K562 (cell line): ENCODE results near the gene BNIPL. TPM values are rescaled to one million over a fixed set of nuclear protein-coding genes. Genes with fewer than 3 reads are reported as not detected.

Experiments
- AFF4 ChIP-seq: sonication (generic); formaldehyde crosslinking; IDR thresholded peaks from 2 replicates; pipeline ENCODE4 v1.8.0; 2023; ENCODE audit warnings: mild to moderate bottlenecking, missing genetic modification reagents
- ASH1L ChIP-seq: fragments of 450-650 bp; IDR thresholded peaks from 2 replicates; pipeline ENCODE4 v1.6.1; 2018; ENCODE audit warnings: borderline replicate concordance, mild to moderate bottlenecking, low read depth; ENCODE audit not compliant: partially characterized antibody
- CGGBP1 ChIP-seq: fragments of 250-450 bp; sonication (Bioruptor Pico); IDR thresholded peaks from 2 replicates; pipeline ENCODE4 v1.9.0; 2021; ENCODE audit warnings: mild to moderate bottlenecking
- CREM ChIP-seq: IDR thresholded peaks from 2 replicates; pipeline ENCODE4 v1.6.1; 2014; ENCODE audit warnings: antibody characterized with exemption, low read depth
- DMBX1 ChIP-seq: fragments of 250-450 bp; sonication (Bioruptor Pico); IDR thresholded peaks from 2 replicates; pipeline ENCODE4 v1.8.0; 2022; ENCODE audit warnings: inconsistent platforms, mild to moderate bottlenecking, moderate library complexity, borderline replicate concordance
- E2F8 ChIP-seq: fragments of 450-650 bp; IDR thresholded peaks from 2 replicates; pipeline ENCODE4 v1.7.1; 2018; ENCODE audit warnings: mild to moderate bottlenecking, low read depth; ENCODE audit not compliant: partially characterized antibody
- JUNB ChIP-seq: fragments of 450-650 bp; formaldehyde crosslinking; conservative IDR thresholded peaks from 2 replicates; pipeline ENCODE4 v1.4.0; 2020; ENCODE audit warnings: mild to moderate bottlenecking
- KHSRP ChIP-seq: fragments of 450-650 bp; IDR thresholded peaks from 2 replicates; pipeline ENCODE4 v1.6.1; 2017
- MAFG ChIP-seq: fragments of 450-650 bp; conservative IDR thresholded peaks from 2 replicates; pipeline ENCODE4 v1.6.1; 2016; ENCODE audit warnings: missing genetic modification characterization, missing compliant biosample characterization
- NR2F6 ChIP-seq: fragments of 450-650 bp; formaldehyde crosslinking; IDR thresholded peaks from 2 replicates; pipeline ENCODE4 v1.4.0; 2020; ENCODE audit warnings: mild to moderate bottlenecking
- PTRF ChIP-seq: fragments of 450-650 bp; IDR thresholded peaks from 2 replicates; pipeline ENCODE4 v1.6.1; 2016; ENCODE audit warnings: mild to moderate bottlenecking, missing genetic modification characterization, missing compliant biosample characterization
- SETDB1 ChIP-seq: IDR thresholded peaks from one replicate; pipeline ENCODE4 v1.6.1; 2012; ENCODE audit warnings: low read length, control low read depth, inconsistent platforms
- TRIM25 ChIP-seq: fragments of 450-650 bp; IDR thresholded peaks from 2 replicates; pipeline ENCODE4 v1.7.0; 2016; ENCODE audit warnings: borderline replicate concordance
- YBX1 ChIP-seq: fragments of 450-650 bp; IDR thresholded peaks from 2 replicates; pipeline ENCODE4 v1.7.1; 2016; ENCODE audit warnings: mild to moderate bottlenecking
- ZNF175 ChIP-seq: fragments of 200-800 bp; sonication (Bioruptor generic); IDR thresholded peaks from 2 replicates; pipeline ENCODE4 v1.6.1; 2016; ENCODE audit warnings: low read depth, mild to moderate bottlenecking, missing genetic modification characterization, missing compliant biosample characterization
- ZNF3 ChIP-seq: fragments of 250-450 bp; sonication (Bioruptor Pico); IDR thresholded peaks from 2 replicates; pipeline ENCODE4 v1.5.0; 2021; ENCODE audit warnings: mild to moderate bottlenecking, moderate library complexity
- ZNF316 ChIP-seq: fragments of 450-650 bp; IDR thresholded peaks from 2 replicates; pipeline ENCODE4 v1.6.1; 2016
- ZNF780A ChIP-seq: fragments of 250-450 bp; sonication (Bioruptor Pico); IDR thresholded peaks from 2 replicates; pipeline ENCODE4 v1.5.0; 2021; ENCODE audit warnings: mild to moderate bottlenecking
- ZZZ3 ChIP-seq: fragments of 450-650 bp; IDR thresholded peaks from 2 replicates; pipeline ENCODE4 v1.6.1; 2016; ENCODE audit warnings: antibody characterized with exemption, mild to moderate bottlenecking, moderate library complexity
- polyA plus RNA-seq, 8 experiments: library from polyadenylated mRNA; depleted of rRNA in 4 of 8; stranded (reverse) in 5 of 8; unstranded in 3 of 8; fragments of >200 nt; fragmentation: Nextera tagmentation in 2 of 8; fragmentation: Illumina TruSeq in 1 of 8; extraction: Ambion mirVana in 2 of 8; extraction: Trizol in 1 of 8; gene quantifications; 2 replicates each; pipeline versions ENCODE4 v1.2.1 to v1.2.3, GENCODE V29; 2011 to 2014; ENCODE audit warnings: inconsistent platforms in 1 of 8, missing spikeins in 1 of 8
- total RNA-seq, 7 experiments: library from RNA; depleted of rRNA in 6 of 7; stranded (reverse); fragments of >200 nt in 6 of 7; fragmentation: Illumina TruSeq in 2 of 7; extraction: Trizol in 2 of 7; gene quantifications; 2 replicates each; pipeline versions ENCODE4 v1.2.1 to v1.2.3, GENCODE V29; 2011 to 2021; ENCODE audit warnings: low replicate concordance in 1 of 7

The BNIPL gene
- total and polyA plus RNA-seq, 9 of the 15 experiments (the other 6 are each of a cell fraction or from before 2014, with no cell fraction given) = 0.08 to 1.4 (median 0.68) TPM

- TF ChIP-seq ZNF316 (no peak), SETDB1 (no peak), CGGBP1 (CRISPR knock-in tag) (no peak), YBX1 (no peak), TRIM25 (peak; percentile 42; the same call in 1 of the 2 replicates), ZNF175 (CRISPR knock-in tag) (no peak), AFF4 (CRISPR knock-in tag) (no peak; the same call in 1 of the 2 replicates), ASH1L (peak; percentile 87), ZNF780A (CRISPR knock-in tag) (no peak), ZNF3 (no peak), CREM (peak; percentile 95), E2F8 (peak; percentile 96), PTRF (no peak), KHSRP (peak; percentile 73; the same call in 1 of the 2 replicates), DMBX1 (CRISPR knock-in tag) (no peak; the same call in 1 of the 2 replicates), NR2F6 (CRISPR knock-in tag) (no peak), JUNB (CRISPR knock-in tag) (0 out of 2 replicates have a peak, but pooled peaks have one; percentile 18), ZZZ3 (peak; percentile 84), MAFG (tag) (no peak)
Observed at GRCh38 chr1:151070474-151071276, 34.3 kb downstream of the BNIPL start, which contains the start of gene GABPB2 (continued).
